Hepatocyte (in vitro differentiated cells): ENCODE results near the gene PTGER3. TPM values are rescaled to one million over a fixed set of nuclear protein-coding genes. Genes with fewer than 3 reads are reported as not detected.

ENCODE experiments used
- DNase-seq: peaks from one replicate; pipeline ENCODE4 v3.0.0-alpha.2; 2016; ENCODE audit warnings: low spot score
- H2AFZ ChIP-seq: fragments of 200-600 bp; sonication (generic); 2 replicates; pipeline ENCODE4 v1.6.0; 2016; ENCODE audit warnings: antibody characterized with exemption, mild to moderate bottlenecking
- H3K27ac ChIP-seq: fragments of 200-600 bp; sonication (generic); 2 replicates; pipeline ENCODE4 v1.5.1; 2016; ENCODE audit warnings: mild to moderate bottlenecking
- H3K27me3 ChIP-seq: fragments of 200-600 bp; sonication (generic); 2 replicates; pipeline ENCODE4 v1.6.1; 2016
- H3K36me3 ChIP-seq: fragments of 200-600 bp; sonication (generic); replicated peaks from 2 replicates; pipeline ENCODE4 v1.5.1; 2016; ENCODE audit warnings: low read depth; ENCODE audit not compliant: insufficient read depth
- H3K4me1 ChIP-seq: fragments of 200-600 bp; sonication (generic); 2 replicates; pipeline ENCODE4 v1.5.1; 2016; ENCODE audit warnings: mild to moderate bottlenecking, moderate library complexity; ENCODE audit not compliant: insufficient read depth
- H3K4me2 ChIP-seq: fragments of 200-600 bp; sonication (generic); 2 replicates; pipeline ENCODE4 v1.6.0; 2016
- H3K4me3 ChIP-seq: fragments of 200-600 bp; sonication (generic); 2 replicates; pipeline ENCODE4 v1.5.1; 2016; ENCODE audit warnings: mild to moderate bottlenecking
- H3K79me2 ChIP-seq: fragments of 200-600 bp; sonication (generic); 2 replicates; pipeline ENCODE4 v1.6.0; 2017; ENCODE audit warnings: mild to moderate bottlenecking
- H3K9me2 ChIP-seq: fragments of 200-600 bp; sonication (generic); replicated peaks from 2 replicates; pipeline ENCODE4 v1.6.0; 2017; ENCODE audit warnings: mild to moderate bottlenecking; ENCODE audit not compliant: insufficient read depth
- H3K9me3 ChIP-seq: fragments of 200-600 bp; sonication (generic); 2 replicates; pipeline ENCODE4 v1.5.1; 2016; ENCODE audit warnings: low read depth, mild to moderate bottlenecking
- H4K20me1 ChIP-seq: fragments of 200-600 bp; sonication (generic); 2 replicates; pipeline ENCODE4 v1.6.0; 2016; ENCODE audit warnings: mild to moderate bottlenecking; ENCODE audit not compliant: insufficient read depth, poor library complexity, severe bottlenecking
- CTCF ChIP-seq: fragments of 200-600 bp; sonication (generic); IDR thresholded peaks from 2 replicates; pipeline ENCODE4 v1.5.1; 2016; ENCODE audit warnings: antibody characterized with exemption, mild to moderate bottlenecking; ENCODE audit not compliant: poor library complexity
- EZH2 ChIP-seq: fragments of 200-600 bp; sonication (generic); IDR thresholded peaks from 2 replicates; pipeline ENCODE4 v1.6.1; 2016; ENCODE audit warnings: antibody characterized with exemption, mild to moderate bottlenecking, borderline replicate concordance
- EZH2phosphoT487 ChIP-seq: fragments of 200-600 bp; sonication (generic); IDR thresholded peaks from one replicate; pipeline ENCODE4 v1.6.1; 2018; ENCODE audit warnings: antibody characterized with exemption, mild to moderate bottlenecking, low read depth, moderate library complexity; ENCODE audit not compliant: unreplicated experiment, severe bottlenecking
- WGBS: methylation state at CpG from one replicate; pipeline ENCODE4 v1.1.6; 2016; ENCODE audit warnings: low lambda C conversion rate; ENCODE audit errors: missing lambda C conversion rate; 5-methylcytosine and 5-hydroxymethylcytosine counted together
- microRNA counts: library from miRNA; unstranded; fragments of <30 nt; microRNA quantifications from one replicate; lab custom pipeline; 2017
- microRNA-seq: library from miRNA; unstranded; fragments of <30 nt; microRNA quantifications from one replicate; pipeline ENCODE4, GENCODE V29; 2017
- polyA plus RNA-seq: library from polyadenylated mRNA; unstranded; fragments of >200 nt; fragmentation: Nextera tagmentation; extraction: Ambion mirVana; gene quantifications from 2 replicates; pipeline ENCODE4 v1.2.1, GENCODE V29; 2016
- small RNA-seq: library from RNA; depleted of rRNA; stranded (forward); fragments of <200 nt; gene quantifications from one replicate; pipeline ENCODE3, GENCODE V24; 2014
- total RNA-seq: library from RNA; depleted of rRNA; stranded (reverse); fragments of >200 nt; gene quantifications from 2 replicates; pipeline ENCODE4 v1.2.3, GENCODE V29; 2014

PTGER3 gene
- total and polyA plus RNA-seq, 2 experiments from 2014 or later = 1.0 to 1.4 TPM

GRCh38 chr1:70922196-70922595 lies 125.4 kb downstream of the PTGER3 start:
- no peak overlapping the region for H3K4me2 ChIP-seq
- H3K9me3 ChIP-seq = no peaks in the 10 kb centered on the region
- H3K79me2 ChIP-seq = no peaks in the 10 kb centered on the region
- H2AFZ ChIP-seq = no peak overlapping the region
- TF ChIP-seq EZH2phosphoT487 = no peak
- TF ChIP-seq EZH2 = no peak
- TF ChIP-seq CTCF = no peak
- H3K9me2 ChIP-seq = no peaks in the 10 kb centered on the region
- no peaks in the 10 kb centered on the region for H3K36me3 ChIP-seq
- no peaks in the 10 kb centered on the region for H4K20me1 ChIP-seq
- no peak for DNase-seq
- H3K4me3 ChIP-seq = no peak overlapping the region
- H3K27me3 ChIP-seq = no peaks in the 10 kb centered on the region
- H3K27ac ChIP-seq = no peak overlapping the region
- WGBS = 46% methylated on average over 2 of the region's 2 CpGs
- no peaks in the 10 kb centered on the region for H3K4me1 ChIP-seq

MicroRNA genes within 50 kb of the gene (microRNA counts, 767-probe panel; counts per million panel counts)
- not detected for microRNA hsa-miR-186-5p (lab: Ali Mortazavi, UCI)

Small RNAs within 50 kb of the gene (microRNA-seq; reads per million reads assigned to microRNA genes)
- gene MIR186 = 1,041 reads per million, percentile 80 among the genes with 10 or more reads in this experiment

Small RNAs within 50 kb of the gene (small RNA-seq; reads per million reads assigned to genes)
- gene MIR186 = 1,192 reads per million, percentile 99 among the genes with 10 or more reads in this experiment

Other genes starting within 250 kb of the PTGER3 start
- gene ZRANB2, start 33.2 kb upstream of the PTGER3 start, total RNA-seq = 63.3 and 69.3 TPM in 2 replicates
- 69.8 and 97.2 TPM in 2 replicates for gene ZRANB2, start 33.2 kb upstream of the PTGER3 start, polyA plus RNA-seq